ENCODE data around the gene COL20A1. TPM values are rescaled to one million over a fixed set of nuclear protein-coding genes. Genes with fewer than 3 reads are reported as not detected.

The COL20A1 gene
- polyA plus RNA-seq, 2 donors = not detected

DNA sequence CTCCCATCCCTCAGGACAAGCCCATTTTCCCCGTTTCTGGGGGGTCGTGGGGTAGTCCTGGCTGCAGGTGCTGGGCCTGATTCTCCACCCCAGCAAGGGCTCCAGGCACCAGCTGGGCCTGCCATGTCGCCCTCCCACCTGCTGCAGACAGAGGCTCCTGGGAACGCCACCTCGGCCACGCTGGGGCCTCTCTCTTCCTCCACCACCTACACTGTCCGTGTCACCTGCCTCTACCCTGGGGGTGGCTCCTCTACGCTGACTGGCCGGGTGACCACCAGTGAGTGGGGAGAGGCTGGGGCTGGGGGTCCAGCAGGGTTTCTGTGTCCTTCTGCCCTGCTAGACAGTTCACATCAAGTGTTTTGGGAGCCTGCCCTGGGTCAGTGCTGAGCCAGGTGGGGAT lies 19.3 kb downstream of the COL20A1 start:
- Histone ChIP-seq H3K4me3 (ENCODE audit: low read depth in 1 of 2, low read length in 2 of 2) (no peak overlapping the region), H3K36me3 (ENCODE audit: control insufficient read depth in 2 of 2, insufficient read depth in 2 of 2, low read length in 1 of 2) (no peaks in the 10 kb centered on the region), H3K27me3 (ENCODE audit: control insufficient read depth in 1 of 2, insufficient read depth in 2 of 2, low read length in 2 of 2) (no peaks in the 10 kb centered on the region), H3K4me1 (ENCODE audit: control insufficient read depth in 2 of 2, insufficient read depth in 2 of 2, low read length in 1 of 2) (no peaks in the 10 kb centered on the region), H3K27ac (ENCODE audit: low read depth in 2 of 2, low read length in 1 of 2) (no peak overlapping the region), H3K9me3 (ENCODE audit: control insufficient read depth in 2 of 2, insufficient read depth in 1 of 2, low read depth in 1 of 2, low read length in 1 of 2) (no peaks in the 10 kb centered on the region)
- 54 to 65% methylated on average over 9 of the region's 9 CpGs for WGBS, 2 donors

GRCh38 chr20:63312690-63313348 lies 19.8 kb downstream of the COL20A1 start:
- H3K4me3 ChIP-seq (ENCODE audit: low read depth in 1 of 2, low read length in 2 of 2) = no peak overlapping the region
- no peaks in the 10 kb centered on the region for H3K36me3 ChIP-seq (ENCODE audit: control insufficient read depth in 2 of 2, insufficient read depth in 2 of 2, low read length in 1 of 2)
- no peak overlapping the region for H3K27ac ChIP-seq (ENCODE audit: low read depth in 2 of 2, low read length in 1 of 2)
- no peaks in the 10 kb centered on the region for H3K4me1 ChIP-seq (ENCODE audit: control insufficient read depth in 2 of 2, insufficient read depth in 2 of 2, low read length in 1 of 2)
- H3K9me3 ChIP-seq (ENCODE audit: control insufficient read depth in 2 of 2, insufficient read depth in 1 of 2, low read depth in 1 of 2, low read length in 1 of 2) = no peaks in the 10 kb centered on the region
- H3K27me3 ChIP-seq (ENCODE audit: control insufficient read depth in 1 of 2, insufficient read depth in 2 of 2, low read length in 2 of 2) = no peaks in the 10 kb centered on the region
- 64 to 80% methylated on average over 15 to 22 of the region's 22 CpGs for WGBS, 2 donors

DNA sequence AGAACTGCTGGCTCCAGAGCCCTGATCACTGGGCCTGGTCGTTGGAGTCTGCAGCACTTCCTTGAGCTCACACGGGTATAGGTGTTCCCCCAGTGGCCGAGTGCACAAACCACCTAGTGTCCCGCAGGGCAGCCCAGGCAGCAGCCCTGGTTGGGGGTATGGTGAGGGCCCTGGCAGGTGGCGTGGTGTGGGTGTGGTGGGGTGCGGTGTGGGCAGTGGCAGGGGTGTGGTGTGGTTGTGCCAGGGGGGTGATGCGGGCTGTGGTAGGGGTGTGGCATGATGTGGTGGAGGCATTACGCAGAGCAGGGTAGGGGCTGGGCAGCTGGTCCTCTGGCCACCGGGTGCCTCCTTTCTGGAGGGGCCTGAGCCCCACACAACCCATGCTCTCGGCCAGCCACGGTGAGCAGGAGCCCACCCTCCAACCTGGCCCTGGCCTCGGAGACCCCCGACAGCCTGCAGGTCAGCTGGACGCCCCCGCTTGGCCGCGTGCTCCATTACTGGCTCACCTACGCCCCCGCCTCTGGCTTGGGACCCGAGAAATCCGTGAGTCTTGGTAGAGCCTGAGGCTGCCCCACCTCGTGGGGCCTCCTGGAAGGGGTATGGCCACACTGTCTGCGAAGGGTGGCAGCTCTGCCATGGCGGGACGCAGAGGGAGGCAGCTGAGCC lies 20.5 kb downstream of the COL20A1 start:
- no peaks in the 10 kb centered on the region for H3K9me3 ChIP-seq (ENCODE audit: control insufficient read depth in 2 of 2, insufficient read depth in 1 of 2, low read depth in 1 of 2, low read length in 1 of 2)
- H3K27me3 ChIP-seq (ENCODE audit: control insufficient read depth in 1 of 2, insufficient read depth in 2 of 2, low read length in 2 of 2) = no peaks in the 10 kb centered on the region
- no peaks in the 10 kb centered on the region for H3K4me1 ChIP-seq (ENCODE audit: control insufficient read depth in 2 of 2, insufficient read depth in 2 of 2, low read length in 1 of 2)
- WGBS, 2 donors = 60 to 66% methylated on average over 24 to 25 of the region's 25 CpGs
- H3K27ac ChIP-seq (ENCODE audit: low read depth in 2 of 2, low read length in 1 of 2) = no peak overlapping the region
- no peaks in the 10 kb centered on the region for H3K36me3 ChIP-seq (ENCODE audit: control insufficient read depth in 2 of 2, insufficient read depth in 2 of 2, low read length in 1 of 2)
- H3K4me3 ChIP-seq (ENCODE audit: low read depth in 1 of 2, low read length in 2 of 2) = no peak overlapping the region

- Histone ChIP-seq H3K36me3 (ENCODE audit: control insufficient read depth in 2 of 2, insufficient read depth in 2 of 2, low read length in 1 of 2) (no peaks in the 10 kb centered on the region), H3K27me3 (ENCODE audit: control insufficient read depth in 1 of 2, insufficient read depth in 2 of 2, low read length in 2 of 2) (no peaks in the 10 kb centered on the region), H3K27ac (ENCODE audit: low read depth in 2 of 2, low read length in 1 of 2) (no peak overlapping the region), H3K4me1 (ENCODE audit: control insufficient read depth in 2 of 2, insufficient read depth in 2 of 2, low read length in 1 of 2) (no peaks in the 10 kb centered on the region), H3K9me3 (ENCODE audit: control insufficient read depth in 2 of 2, insufficient read depth in 1 of 2, low read depth in 1 of 2, low read length in 1 of 2) (no peaks in the 10 kb centered on the region), H3K4me3 (ENCODE audit: low read depth in 1 of 2, low read length in 2 of 2) (no peak overlapping the region)
- 50 to 53% methylated on average over 9 of the region's 9 CpGs for WGBS, 2 donors
These were observed 21.1 kb downstream of the COL20A1 start for GRCh38 chr20:63314015-63314471.

DNA sequence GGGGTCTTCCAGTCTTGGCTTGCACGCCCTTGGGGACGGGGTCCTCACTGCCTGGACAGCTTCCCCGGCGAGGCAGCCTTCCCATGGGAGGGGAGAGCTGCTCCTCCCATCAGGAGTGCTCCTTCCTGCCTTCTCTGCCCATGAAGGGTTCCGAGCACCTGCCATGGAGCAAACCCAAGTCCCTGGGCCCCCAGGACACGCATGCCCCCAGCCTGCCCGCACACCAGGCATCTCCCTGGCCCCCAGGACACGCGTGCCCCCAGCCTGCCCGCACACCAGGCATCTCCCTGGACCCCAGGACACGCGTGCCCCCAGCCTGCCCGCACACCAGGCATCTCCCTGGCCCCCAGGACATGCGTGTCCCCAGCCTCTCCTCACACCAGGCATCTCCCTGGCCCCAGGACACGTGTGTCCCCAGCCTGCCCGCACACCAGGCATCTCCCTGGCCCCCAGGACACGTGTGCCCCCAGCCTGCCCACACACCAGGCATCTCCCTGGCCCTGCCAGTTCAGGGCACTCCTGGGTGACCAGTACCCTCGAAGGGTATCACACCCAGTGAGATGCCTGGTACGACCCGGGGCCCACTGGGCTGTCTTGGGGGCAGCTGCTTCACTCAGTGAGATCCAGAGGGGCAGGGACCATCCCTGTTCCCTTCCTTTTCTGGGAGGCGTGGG lies 21.7 kb downstream of the COL20A1 start:
- Histone ChIP-seq H3K27ac (ENCODE audit: low read depth in 2 of 2, low read length in 1 of 2) (no peak overlapping the region), H3K36me3 (ENCODE audit: control insufficient read depth in 2 of 2, insufficient read depth in 2 of 2, low read length in 1 of 2) (no peaks in the 10 kb centered on the region), H3K4me3 (ENCODE audit: low read depth in 1 of 2, low read length in 2 of 2) (no peak overlapping the region), H3K4me1 (ENCODE audit: control insufficient read depth in 2 of 2, insufficient read depth in 2 of 2, low read length in 1 of 2) (no peaks in the 10 kb centered on the region), H3K9me3 (ENCODE audit: control insufficient read depth in 2 of 2, insufficient read depth in 1 of 2, low read depth in 1 of 2, low read length in 1 of 2) (no peaks in the 10 kb centered on the region), H3K27me3 (ENCODE audit: control insufficient read depth in 1 of 2, insufficient read depth in 2 of 2, low read length in 2 of 2) (no peaks in the 10 kb centered on the region)
- 78 to 80% methylated on average over 21 of the region's 21 CpGs for WGBS, 2 donors

DNA sequence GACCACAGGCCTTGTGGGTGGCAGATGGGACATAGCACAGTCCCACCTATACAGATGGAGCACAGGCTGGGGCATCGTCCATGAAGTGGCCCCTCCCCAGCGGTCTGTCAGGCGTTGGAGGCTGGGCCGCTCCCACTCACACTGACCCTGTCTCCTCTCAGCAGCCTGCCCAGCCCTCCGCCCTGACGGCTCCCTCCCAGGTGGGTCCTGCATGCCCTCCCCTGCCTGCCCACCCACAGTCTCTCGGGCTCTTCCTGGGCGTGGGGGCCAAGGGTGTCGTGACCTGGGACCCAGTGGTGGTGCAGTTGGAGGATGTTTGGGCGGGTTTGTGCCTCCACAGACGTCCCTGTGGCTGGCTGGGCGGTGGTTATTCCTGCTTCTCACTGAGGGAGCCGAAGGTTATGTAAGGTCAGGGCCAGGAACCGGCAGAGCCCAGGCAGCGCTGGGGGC lies 22.3 kb downstream of the COL20A1 start:
- H3K27me3 ChIP-seq (ENCODE audit: control insufficient read depth in 1 of 2, insufficient read depth in 2 of 2, low read length in 2 of 2) = no peaks in the 10 kb centered on the region
- no peak overlapping the region for H3K27ac ChIP-seq (ENCODE audit: low read depth in 2 of 2, low read length in 1 of 2)
- WGBS, 2 donors = 56% methylated on average over 14 to 15 of the region's 15 CpGs
- no peak overlapping the region for H3K4me3 ChIP-seq (ENCODE audit: low read depth in 1 of 2, low read length in 2 of 2)
- no peaks in the 10 kb centered on the region for H3K36me3 ChIP-seq (ENCODE audit: control insufficient read depth in 2 of 2, insufficient read depth in 2 of 2, low read length in 1 of 2)
- H3K9me3 ChIP-seq (ENCODE audit: control insufficient read depth in 2 of 2, insufficient read depth in 1 of 2, low read depth in 1 of 2, low read length in 1 of 2) = no peaks in the 10 kb centered on the region
- no peaks in the 10 kb centered on the region for H3K4me1 ChIP-seq (ENCODE audit: control insufficient read depth in 2 of 2, insufficient read depth in 2 of 2, low read length in 1 of 2)

DNA sequence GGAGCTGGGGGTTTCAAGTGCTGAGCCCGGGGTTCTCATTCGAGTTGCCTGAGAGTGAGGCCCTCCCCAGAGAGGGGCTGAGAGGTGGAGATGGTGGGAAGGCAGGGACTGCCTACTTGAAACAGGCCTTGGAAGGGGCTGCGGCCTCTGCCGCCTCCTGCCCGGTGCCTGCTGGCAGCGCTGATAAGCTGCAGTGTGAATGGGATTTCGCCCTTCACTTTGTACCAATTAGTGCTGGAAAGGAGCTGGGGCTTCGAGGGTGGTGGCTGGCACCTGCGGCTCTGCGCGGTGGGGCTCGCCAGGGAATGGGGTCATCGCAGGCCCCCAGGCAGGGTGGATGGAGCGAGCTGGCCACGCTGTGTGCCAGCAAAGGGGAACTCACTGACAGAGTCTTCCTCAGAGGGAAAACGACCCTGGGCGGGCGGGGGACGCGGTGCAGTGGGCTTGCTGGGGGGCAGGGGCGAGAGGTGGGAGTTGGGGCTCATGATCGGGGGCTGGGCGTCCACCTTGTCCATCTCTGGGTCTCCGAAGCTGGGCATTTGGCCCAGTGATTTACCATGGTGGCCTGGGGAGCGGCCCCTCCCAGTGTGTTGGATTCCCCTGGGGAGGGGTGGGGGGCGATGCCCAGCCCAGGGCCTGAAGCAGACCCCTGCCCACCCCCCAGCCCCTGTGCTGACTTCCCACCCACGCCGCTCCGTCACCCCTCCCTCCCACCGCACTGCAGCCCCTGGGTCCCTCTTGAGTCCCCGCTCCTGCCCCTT lies 22.9 kb downstream of the COL20A1 start:
- WGBS, 2 donors = 79% methylated on average over 30 to 31 of the region's 31 CpGs
- Histone ChIP-seq H3K36me3 (ENCODE audit: control insufficient read depth in 2 of 2, insufficient read depth in 2 of 2, low read length in 1 of 2) (no peaks in the 10 kb centered on the region), H3K9me3 (ENCODE audit: control insufficient read depth in 2 of 2, insufficient read depth in 1 of 2, low read depth in 1 of 2, low read length in 1 of 2) (no peaks in the 10 kb centered on the region), H3K27me3 (ENCODE audit: control insufficient read depth in 1 of 2, insufficient read depth in 2 of 2, low read length in 2 of 2) (no peaks in the 10 kb centered on the region), H3K4me3 (ENCODE audit: low read depth in 1 of 2, low read length in 2 of 2) (no peak overlapping the region), H3K27ac (ENCODE audit: low read depth in 2 of 2, low read length in 1 of 2) (no peak overlapping the region), H3K4me1 (ENCODE audit: control insufficient read depth in 2 of 2, insufficient read depth in 2 of 2, low read length in 1 of 2) (no peaks in the 10 kb centered on the region)

DNA sequence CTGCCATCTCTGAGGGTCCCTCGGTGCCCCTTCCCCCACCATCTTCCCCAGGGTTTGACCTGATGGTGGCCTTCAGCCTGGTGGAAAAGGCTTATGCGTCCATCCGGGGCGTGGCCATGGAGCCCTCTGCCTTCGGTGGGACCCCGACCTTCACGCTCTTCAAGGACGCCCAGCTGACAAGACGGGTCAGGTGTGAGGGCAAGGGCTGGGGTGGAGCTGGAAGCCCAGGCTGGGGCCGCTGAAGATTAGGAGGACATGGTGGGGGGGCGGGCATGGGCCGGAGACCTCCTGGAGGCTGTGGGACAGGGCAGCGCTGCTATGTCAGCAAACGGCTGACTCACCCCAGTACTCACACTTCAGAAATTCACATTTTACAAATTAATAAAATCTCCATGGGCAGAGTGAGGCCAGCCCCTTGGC lies 23.5 kb downstream of the COL20A1 start:
- H3K27me3 ChIP-seq (ENCODE audit: control insufficient read depth in 1 of 2, insufficient read depth in 2 of 2, low read length in 2 of 2) = no peaks in the 10 kb centered on the region
- WGBS, 2 donors = 75 to 79% methylated on average over 14 of the region's 14 CpGs

DNA sequence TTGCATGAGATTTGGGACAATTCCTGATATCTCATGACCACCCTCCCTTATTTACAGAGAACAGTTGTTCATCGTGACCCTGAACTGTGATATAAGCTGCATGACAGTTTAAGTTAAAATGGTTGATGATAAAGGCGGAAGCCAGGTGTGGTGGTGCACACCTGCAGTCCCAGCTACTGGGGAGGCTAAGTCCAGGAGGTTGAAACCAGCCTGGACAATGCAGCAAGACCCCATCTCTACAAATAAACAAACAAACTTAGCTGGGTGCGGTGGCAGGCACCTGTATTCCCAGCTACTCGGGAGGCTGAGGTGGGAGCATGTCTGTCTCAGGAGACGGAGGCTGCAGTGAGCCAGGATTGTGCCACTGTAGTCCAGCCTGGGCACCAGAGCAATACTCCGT lies 24.1 kb downstream of the COL20A1 start:
- H3K36me3 ChIP-seq (ENCODE audit: control insufficient read depth in 2 of 2, insufficient read depth in 2 of 2, low read length in 1 of 2) = no peaks in the 10 kb centered on the region
- WGBS, 2 donors = 81 to 84% methylated on average over 6 of the region's 6 CpGs
- no peak overlapping the region for H3K4me3 ChIP-seq (ENCODE audit: low read depth in 1 of 2, low read length in 2 of 2)

More for the DNA sequence above, 23.5 kb downstream of the COL20A1 start:
- Histone ChIP-seq H3K36me3 (ENCODE audit: control insufficient read depth in 2 of 2, insufficient read depth in 2 of 2, low read length in 1 of 2) (no peaks in the 10 kb centered on the region), H3K9me3 (ENCODE audit: control insufficient read depth in 2 of 2, insufficient read depth in 1 of 2, low read depth in 1 of 2, low read length in 1 of 2) (no peaks in the 10 kb centered on the region), H3K4me3 (ENCODE audit: low read depth in 1 of 2, low read length in 2 of 2) (no peak overlapping the region), H3K4me1 (ENCODE audit: control insufficient read depth in 2 of 2, insufficient read depth in 2 of 2, low read length in 1 of 2) (no peaks in the 10 kb centered on the region), H3K27ac (ENCODE audit: low read depth in 2 of 2, low read length in 1 of 2) (no peak overlapping the region)

More for the DNA sequence above, 24.1 kb downstream of the COL20A1 start:
- H3K4me1 ChIP-seq (ENCODE audit: control insufficient read depth in 2 of 2, insufficient read depth in 2 of 2, low read length in 1 of 2) = no peaks in the 10 kb centered on the region
- H3K9me3 ChIP-seq (ENCODE audit: control insufficient read depth in 2 of 2, insufficient read depth in 1 of 2, low read depth in 1 of 2, low read length in 1 of 2) = no peaks in the 10 kb centered on the region
- no peak overlapping the region for H3K27ac ChIP-seq (ENCODE audit: low read depth in 2 of 2, low read length in 1 of 2)
- H3K27me3 ChIP-seq (ENCODE audit: control insufficient read depth in 1 of 2, insufficient read depth in 2 of 2, low read length in 2 of 2) = no peaks in the 10 kb centered on the region

Data from esophagus (tissue), 2 donors.